Astrocyte (in vitro differentiated cells and primary cell): ENCODE results near the gene IMPDH1. TPM values are rescaled to one million over a fixed set of nuclear protein-coding genes. Genes with fewer than 3 reads are reported as not detected.

Experiments
- DNase-seq: peaks from one replicate; pipeline ENCODE4 v3.0.0-alpha.2; 2010; ENCODE audit warnings: low read depth
- FAIRE-seq: peaks from 2 replicates; lab custom pipeline; 2011; peaks lifted over from hg19 to GRCh38; lab: Jason Lieb, UNC
- H2AFZ ChIP-seq: 2 replicates; pipeline ENCODE4 v1.6.0; 2012; ENCODE audit warnings: low read depth, low read length, inconsistent platforms
- H3K27ac ChIP-seq: 2 replicates; pipeline ENCODE4 v1.5.1; 2011; ENCODE audit warnings: low read depth, low read length, inconsistent platforms
- H3K27me3 ChIP-seq: 2 replicates; pipeline ENCODE4 v1.6.0; 2011; ENCODE audit warnings: low read length, inconsistent platforms; ENCODE audit not compliant: insufficient read depth
- H3K36me3 ChIP-seq: 2 replicates; pipeline ENCODE4 v1.5.1; 2011; ENCODE audit warnings: low read length, inconsistent platforms; ENCODE audit not compliant: insufficient read depth
- H3K4me1 ChIP-seq: 2 replicates; pipeline ENCODE4 v1.5.1; 2011; ENCODE audit warnings: low read length, inconsistent platforms; ENCODE audit not compliant: insufficient read depth
- H3K4me2 ChIP-seq: 2 replicates; pipeline ENCODE4 v1.6.0; 2012; ENCODE audit warnings: low read length, inconsistent platforms
- H3K4me3 ChIP-seq: 2 replicates; pipeline ENCODE4 v1.5.1; 2011; ENCODE audit warnings: low read depth, mild to moderate bottlenecking, low read length, inconsistent platforms; ENCODE audit not compliant: insufficient read depth
- H3K79me2 ChIP-seq: 2 replicates; pipeline ENCODE4 v1.6.0; 2012; ENCODE audit warnings: mild to moderate bottlenecking, low read length, inconsistent platforms; ENCODE audit not compliant: insufficient read depth
- H3K9ac ChIP-seq: 2 replicates; pipeline ENCODE4 v1.6.0; 2012; ENCODE audit warnings: mild to moderate bottlenecking, low read length, inconsistent platforms
- H3K9me3 ChIP-seq: 2 replicates; pipeline ENCODE4 v1.5.1; 2012; ENCODE audit warnings: low read depth, mild to moderate bottlenecking, low read length, inconsistent platforms; ENCODE audit not compliant: insufficient read depth
- H4K20me1 ChIP-seq: 2 replicates; pipeline ENCODE4 v1.6.0; 2012; ENCODE audit warnings: low read length, inconsistent platforms; ENCODE audit not compliant: insufficient read depth
- H3K27ac Mint-ChIP-seq: one replicate; pipeline ENCODE4 v1.8.0; 2021; ENCODE audit warnings: mild to moderate bottlenecking, mixed read lengths; ENCODE audit not compliant: unreplicated experiment
- H3K27me3 Mint-ChIP-seq: one replicate; pipeline ENCODE4 v1.8.0; 2021; ENCODE audit warnings: low read depth, mixed read lengths; ENCODE audit not compliant: unreplicated experiment
- H3K36me3 Mint-ChIP-seq: one replicate; pipeline ENCODE4 v1.8.0; 2021; ENCODE audit warnings: low read depth, mixed read lengths; ENCODE audit not compliant: unreplicated experiment
- H3K4me1 Mint-ChIP-seq: one replicate; pipeline ENCODE4 v1.8.0; 2021; ENCODE audit warnings: low read depth, mixed read lengths; ENCODE audit not compliant: unreplicated experiment
- H3K4me3 Mint-ChIP-seq: one replicate; pipeline ENCODE4 v1.8.0; 2021; ENCODE audit warnings: mild to moderate bottlenecking, moderate library complexity, mixed read lengths; ENCODE audit not compliant: unreplicated experiment
- H3K9me3 Mint-ChIP-seq: one replicate; pipeline ENCODE4 v1.8.0; 2021; ENCODE audit warnings: mild to moderate bottlenecking, mixed read lengths; ENCODE audit not compliant: unreplicated experiment
- EZH2 ChIP-seq: IDR thresholded peaks from 2 replicates; pipeline ENCODE4 v1.6.1; 2012; ENCODE audit warnings: mild to moderate bottlenecking, low read length, inconsistent platforms; ENCODE audit not compliant: insufficient read depth
- total RNA-seq: library from RNA; stranded (reverse); gene quantifications from 2 replicates; pipeline ENCODE4 v1.2.1, GENCODE V29; 2021
- TF ChIP-seq, protein P1 (sequence below): IDR thresholded peaks from 2 replicates; pipeline ENCODE4 v1.5.1; 2011; ENCODE audit warnings: low read depth, mild to moderate bottlenecking, inconsistent platforms, low read length, moderate library complexity; ENCODE audit not compliant: insufficient read depth

Gene IMPDH1
- total RNA-seq, 1 donor from 2014 or later = 43.9 TPM

DNA sequence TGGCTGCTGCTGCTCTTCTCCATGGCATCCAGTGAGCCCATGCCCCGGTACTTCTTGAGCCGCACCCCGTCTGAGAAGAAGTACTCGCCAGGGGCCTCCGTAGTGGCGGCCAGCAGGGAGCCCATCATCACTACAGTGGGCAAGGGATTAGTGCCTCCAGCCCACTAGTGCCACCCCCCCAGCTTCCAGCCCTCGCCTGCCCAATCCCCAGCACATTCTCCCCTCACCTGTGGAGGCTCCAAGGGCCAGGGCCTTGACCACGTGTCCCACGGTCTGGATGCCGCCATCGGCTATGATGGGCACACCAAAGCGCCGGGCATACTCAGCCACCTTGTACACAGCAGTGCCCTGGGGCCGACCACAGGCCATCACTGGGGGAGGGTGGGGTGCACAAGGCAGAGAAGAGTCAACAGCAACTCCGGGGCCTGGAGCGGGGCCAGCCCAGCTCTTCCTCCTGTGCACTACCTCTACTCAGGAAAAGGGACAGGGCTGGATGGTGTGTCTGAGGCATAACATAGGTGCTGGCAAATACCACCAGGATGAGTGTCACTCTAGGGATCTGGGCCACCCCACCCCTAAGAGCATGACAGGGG is 14.8 kb downstream of the IMPDH1 start:
- Mint-ChIP-seq H3K9me3 (no peaks in the 10 kb centered on the region), H3K27ac (no peak overlapping the region), H3K27me3 (peaks cover 13% of the 10 kb centered on the region), H3K36me3 (peaks cover 14% of the 10 kb centered on the region), H3K4me3 (no peak overlapping the region), H3K4me1 (no peaks in the 10 kb centered on the region)
- Histone ChIP-seq H3K4me3 (no peak overlapping the region), H3K27ac (no peak overlapping the region), H3K27me3 (no peaks in the 10 kb centered on the region), H4K20me1 (peaks cover 16% of the 10 kb centered on the region), H3K4me2 (no peak overlapping the region), H3K4me1 (no peaks in the 10 kb centered on the region), H2AFZ (no peak overlapping the region), H3K36me3 (peaks cover 26% of the 10 kb centered on the region), H3K9ac (no peak overlapping the region), H3K9me3 (no peaks in the 10 kb centered on the region), H3K79me2 (no peaks in the 10 kb centered on the region)
- DNase-seq (no peak), FAIRE-seq (no peak)
- TF ChIP-seq, protein P1, sequence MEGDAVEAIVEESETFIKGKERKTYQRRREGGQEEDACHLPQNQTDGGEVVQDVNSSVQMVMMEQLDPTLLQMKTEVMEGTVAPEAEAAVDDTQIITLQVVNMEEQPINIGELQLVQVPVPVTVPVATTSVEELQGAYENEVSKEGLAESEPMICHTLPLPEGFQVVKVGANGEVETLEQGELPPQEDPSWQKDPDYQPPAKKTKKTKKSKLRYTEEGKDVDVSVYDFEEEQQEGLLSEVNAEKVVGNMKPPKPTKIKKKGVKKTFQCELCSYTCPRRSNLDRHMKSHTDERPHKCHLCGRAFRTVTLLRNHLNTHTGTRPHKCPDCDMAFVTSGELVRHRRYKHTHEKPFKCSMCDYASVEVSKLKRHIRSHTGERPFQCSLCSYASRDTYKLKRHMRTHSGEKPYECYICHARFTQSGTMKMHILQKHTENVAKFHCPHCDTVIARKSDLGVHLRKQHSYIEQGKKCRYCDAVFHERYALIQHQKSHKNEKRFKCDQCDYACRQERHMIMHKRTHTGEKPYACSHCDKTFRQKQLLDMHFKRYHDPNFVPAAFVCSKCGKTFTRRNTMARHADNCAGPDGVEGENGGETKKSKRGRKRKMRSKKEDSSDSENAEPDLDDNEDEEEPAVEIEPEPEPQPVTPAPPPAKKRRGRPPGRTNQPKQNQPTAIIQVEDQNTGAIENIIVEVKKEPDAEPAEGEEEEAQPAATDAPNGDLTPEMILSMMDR = no peak
- TF ChIP-seq EZH2 = no peak

DNA sequence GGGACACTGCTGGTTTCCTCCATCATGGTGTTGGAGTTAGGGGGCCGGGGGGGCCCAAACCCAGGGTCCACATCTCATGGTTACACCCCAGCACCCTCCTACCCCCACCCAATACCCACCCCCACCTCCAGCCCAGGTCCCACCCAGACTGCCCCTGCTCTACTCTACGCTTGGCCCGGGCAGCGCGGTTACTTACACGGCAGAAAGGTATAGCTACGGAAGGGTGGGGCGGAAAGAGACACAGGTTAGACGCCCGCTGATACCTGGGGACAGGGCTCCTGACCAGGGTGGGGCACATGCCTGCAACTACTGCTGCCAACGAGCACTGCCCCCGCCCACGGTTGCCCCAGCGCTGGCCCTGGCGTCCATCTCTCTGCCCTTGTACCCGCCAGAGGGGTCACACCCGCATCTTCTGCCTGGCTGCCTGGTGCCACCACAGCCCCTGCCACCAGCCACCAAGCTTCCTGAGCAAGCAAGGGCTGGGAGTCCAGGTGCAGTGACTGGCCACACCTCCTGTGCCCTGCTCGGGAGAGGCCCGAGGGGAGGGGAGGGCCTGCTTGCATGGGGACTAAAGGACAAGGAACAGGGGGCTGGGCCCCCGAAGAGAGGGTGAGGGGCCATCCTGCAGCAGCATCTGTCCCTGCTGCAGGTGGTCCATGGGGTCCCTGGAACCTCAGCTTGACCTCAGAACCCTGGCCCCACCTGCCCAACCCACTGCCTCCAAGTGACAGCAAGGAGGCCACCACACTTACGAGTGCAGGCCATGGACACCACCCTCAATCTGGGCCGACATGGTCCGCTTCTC is 16.1 kb downstream of the IMPDH1 start:
- H3K27me3 Mint-ChIP-seq = peaks cover 21% of the 10 kb centered on the region
- no peaks in the 10 kb centered on the region for H3K4me1 Mint-ChIP-seq
- peaks cover 17% of the 10 kb centered on the region for H4K20me1 ChIP-seq
- peaks cover 21% of the 10 kb centered on the region for H3K36me3 ChIP-seq
- no peaks in the 10 kb centered on the region for H3K79me2 ChIP-seq
- peaks cover 14% of the 10 kb centered on the region for H3K36me3 Mint-ChIP-seq
- no peak for DNase-seq
- no peak overlapping the region for H3K9ac ChIP-seq
- H3K27me3 ChIP-seq = no peaks in the 10 kb centered on the region
- H3K4me1 ChIP-seq = no peaks in the 10 kb centered on the region
- H3K27ac ChIP-seq = no peak overlapping the region
- no peak overlapping the region for H3K4me3 Mint-ChIP-seq
- no peak overlapping the region for H3K4me3 ChIP-seq
- H3K9me3 ChIP-seq = no peaks in the 10 kb centered on the region
- FAIRE-seq = no peak
- H3K9me3 Mint-ChIP-seq = no peaks in the 10 kb centered on the region
- no peak overlapping the region for H2AFZ ChIP-seq
- H3K4me2 ChIP-seq = no peak overlapping the region
- H3K27ac Mint-ChIP-seq = no peak overlapping the region
- no peak for TF ChIP-seq EZH2
- TF ChIP-seq, protein P1 = no peak
